Measurements from ENCODE around the gene HOXA9. TPM values are rescaled to one million over a fixed set of nuclear protein-coding genes. Genes with fewer than 3 reads are reported as not detected.

The HOXA9 gene
- polyA plus RNA-seq, 3 donors: 0.55 to 1.9 (median 1.2) TPM

- no peak for TF ChIP-seq CTCF (IDR thresholded peaks at IDR 0.05)
- H2AFZ ChIP-seq (ENCODE audit: insufficient read depth, low read depth, low read length, poor library complexity, severe bottlenecking): no peak overlapping the region
- 0% methylated on average over 10 of the region's 10 CpGs for WGBS (ENCODE audit: insufficient coverage)
- no peak overlapping the region for H3K9ac ChIP-seq (ENCODE audit: insufficient read depth, low read length, poor library complexity, severe bottlenecking)
- no peak overlapping the region for H3K27ac ChIP-seq (ENCODE audit: low read depth in 1 of 2, low read length in 2 of 2)
- H3K36me3 Mint-ChIP-seq: peaks cover 19 to 29% of the 10 kb centered on the region in 2 donors
- peaks cover 44 to 64% of the 10 kb centered on the region in 2 donors for H3K4me1 ChIP-seq (ENCODE audit: control insufficient read depth in 1 of 2, insufficient read depth in 2 of 2, low read length in 2 of 2)
- peaks cover 9% of the 10 kb centered on the region for H4K20me1 ChIP-seq (ENCODE audit: insufficient read depth, low read length)
- H3K27me3 Mint-ChIP-seq (ENCODE audit: low read depth in 3 of 3): peaks cover 87 to 98% (median 92%) of the 10 kb centered on the region in 3 donors
- no peak for DNase-seq
- H3K4me3 ChIP-seq (replicated peaks in 1 of 3; ENCODE audit: low read depth in 2 of 3, low read length in 3 of 3): peak overlapping the region in 1 of 3 experiments; percentile 76
- peaks cover 71 to 98% of the 10 kb centered on the region in 2 donors for H3K27me3 ChIP-seq (ENCODE audit: control insufficient read depth in 2 of 2, insufficient read depth in 2 of 2, low read length in 2 of 2)
- H3K4me2 ChIP-seq (replicated peaks; ENCODE audit: extremely low read depth, low read length, poor library complexity, severe bottlenecking): peak overlapping the region; percentile 92
- no peaks in the 10 kb centered on the region for H3K79me2 ChIP-seq (ENCODE audit: insufficient read depth, low read length)
- peaks cover 11 to 37% of the 10 kb centered on the region in 2 donors for H3K9me3 ChIP-seq (replicated peaks in 1 of 2; ENCODE audit: control insufficient read depth in 1 of 2, insufficient read depth in 1 of 2, low read length in 2 of 2)
- no peaks in the 10 kb centered on the region for H3K36me3 ChIP-seq (replicated peaks in 1 of 2; ENCODE audit: control insufficient read depth in 1 of 2, insufficient read depth in 2 of 2, low read length in 2 of 2)
- H3K9me3 Mint-ChIP-seq: peaks cover 2 to 44% (median 26%) of the 10 kb centered on the region in 7 donors
- peaks cover 44% of the 10 kb centered on the region for H3K4me1 Mint-ChIP-seq
- intact Hi-C loops (cut with micrococcal nuclease): loop anchor here in 1 of 2 donors (5.0 kb wide), 1 partner anchor 1310 kb away; no protein-coding TSS in a partner anchor
- H3K27ac Mint-ChIP-seq: no peak overlapping the region
- peak overlapping the region; percentile 24 to 89 for H3K4me3 Mint-ChIP-seq
Measured at GRCh38 chr7:27172315-27172774, 7.0 kb upstream of the HOXA9 start.

- Histone ChIP-seq H2AFZ (ENCODE audit: insufficient read depth, low read depth, low read length, poor library complexity, severe bottlenecking) (no peak overlapping the region), H3K9me3 (replicated peaks in 1 of 2; ENCODE audit: control insufficient read depth in 1 of 2, insufficient read depth in 1 of 2, low read length in 2 of 2) (peaks cover 16 to 43% of the 10 kb centered on the region in 2 donors), H3K36me3 (replicated peaks in 1 of 2; ENCODE audit: control insufficient read depth in 1 of 2, insufficient read depth in 2 of 2, low read length in 2 of 2) (no peaks in the 10 kb centered on the region), H3K27ac (ENCODE audit: low read depth in 1 of 2, low read length in 2 of 2) (no peak overlapping the region), H4K20me1 (ENCODE audit: insufficient read depth, low read length) (peaks cover 9% of the 10 kb centered on the region), H3K79me2 (ENCODE audit: insufficient read depth, low read length) (no peaks in the 10 kb centered on the region), H3K4me2 (replicated peaks; ENCODE audit: extremely low read depth, low read length, poor library complexity, severe bottlenecking) (peak overlapping the region; percentile 92), H3K27me3 (ENCODE audit: control insufficient read depth in 2 of 2, insufficient read depth in 2 of 2, low read length in 2 of 2) (peaks cover 75 to 98% of the 10 kb centered on the region in 2 donors), H3K4me3 (replicated peaks in 1 of 3; ENCODE audit: low read depth in 2 of 3, low read length in 3 of 3) (peak overlapping the region in 1 of 3 experiments; percentile 76), H3K9ac (ENCODE audit: insufficient read depth, low read length, poor library complexity, severe bottlenecking) (no peak overlapping the region), H3K4me1 (ENCODE audit: control insufficient read depth in 1 of 2, insufficient read depth in 2 of 2, low read length in 2 of 2) (peaks cover 49 to 70% of the 10 kb centered on the region in 2 donors)
- WGBS (ENCODE audit: insufficient coverage): 2% methylated on average over 15 of the region's 30 CpGs
- Mint-ChIP-seq H3K27me3 (ENCODE audit: low read depth in 3 of 3) (peaks cover 89 to 98% (median 92%) of the 10 kb centered on the region in 3 donors), H3K4me3 (peak overlapping the region; percentile 63 to 89), H3K9me3 (peaks cover 5 to 50% (median 31%) of the 10 kb centered on the region in 7 donors), H3K27ac (peak overlapping the region in 1 of 7 donors; percentile 15), H3K36me3 (peaks cover 24 to 34% of the 10 kb centered on the region in 2 donors), H3K4me1 (peaks cover 50% of the 10 kb centered on the region)
- DNase-seq: no peak
- no peak for TF ChIP-seq CTCF (IDR thresholded peaks at IDR 0.05)
- intact Hi-C loops (cut with micrococcal nuclease): loop anchor here in 1 of 2 donors (5.0 kb wide), 1 partner anchor 1309 kb away; no protein-coding TSS in a partner anchor
Measured at GRCh38 chr7:27171637-27172314, 6.4 kb upstream of the HOXA9 start.

All from CD14-positive monocyte (primary cell).